B cell (primary cell): ENCODE data around the gene ZNF692. TPM values are rescaled to one million over a fixed set of nuclear protein-coding genes. Genes with fewer than 3 reads are reported as not detected.
"Not testable (repeated sequence)": the region's sequence is repeated elsewhere in the genome, so short reads cannot be mapped to it uniquely, and the experiment has no call there.

Experiments
- ATAC-seq: fragments of 200-7000 bp; cut with Tn5 transposase; one replicate; pipeline ENCODE4 v1.10.0; 2021; ENCODE audit warnings: low read depth, mild to moderate bottlenecking, moderate number of reproducible peaks, moderate library complexity
- CTCF ChIA-PET: fragments of 350-600 bp; sonication (Branson Sonifier 250); formaldehyde crosslinking; loops from one replicate; lab custom pipeline; 2021; ENCODE audit warnings: antibody characterized with exemption, inconsistent platforms; lab: Charles Lee
- POLR2A ChIA-PET: fragments of 350-600 bp; sonication (Branson Sonifier 250); formaldehyde crosslinking; loops from one replicate; lab custom pipeline; 2021; ENCODE audit warnings: antibody characterized with exemption; lab: Charles Lee
- DNase-seq: peaks from one replicate; pipeline ENCODE4 v3.0.0; 2013
- H2AFZ ChIP-seq: 2 replicates; pipeline ENCODE4 v1.6.1; 2012; ENCODE audit warnings: mild to moderate bottlenecking, low read depth, low read length; ENCODE audit not compliant: insufficient read depth, poor library complexity, severe bottlenecking
- H3K27ac ChIP-seq, 2 donors: 1 replicate in 1 of 2; 2 replicates in 1 of 2; pipeline ENCODE4 v1.5.1; 2012 to 2013; ENCODE audit warnings: low read length in 2 of 2, mild to moderate bottlenecking in 2 of 2, moderate library complexity in 1 of 2
- H3K27me3 ChIP-seq, 4 experiments: fragments of 200-600 bp in 1 of 4; sonication (generic) in 1 of 4; replicated peaks in 1 of 4; 1 replicate in 2 of 4; 2 replicates in 2 of 4; pipeline versions ENCODE4 v1.6.1 to v1.7.0; 2013 to 2016; ENCODE audit warnings: low read length in 3 of 4, mild to moderate bottlenecking in 2 of 4, mixed read lengths in 1 of 4, moderate library complexity in 1 of 4; ENCODE audit not compliant: insufficient read depth in 4 of 4, control insufficient read depth in 3 of 4; ENCODE audit errors: control extremely low read depth in 1 of 4
- H3K36me3 ChIP-seq, 2 experiments: replicated peaks in 1 of 2; 1 replicate in 1 of 2; 2 replicates in 1 of 2; pipeline versions ENCODE4 v1.6.1 to v1.7.1; 2013; ENCODE audit warnings: low read length in 1 of 2; ENCODE audit not compliant: insufficient read depth in 2 of 2, control insufficient read depth in 1 of 2; ENCODE audit errors: control extremely low read depth in 1 of 2, extremely low read depth in 1 of 2
- H3K4me1 ChIP-seq, 2 donors: fragments of 200-600 bp in 1 of 2; sonication (generic) in 1 of 2; 1 replicate in 1 of 2; 2 replicates in 1 of 2; pipeline versions ENCODE4 v1.5.1 to v1.6.1; 2013 to 2017; ENCODE audit warnings: low read length in 2 of 2; ENCODE audit not compliant: control insufficient read depth in 2 of 2, insufficient read depth in 2 of 2
- H3K4me2 ChIP-seq: replicated peaks from 2 replicates; pipeline ENCODE3; 2012; ENCODE audit warnings: mild to moderate bottlenecking, low read depth, low read length; ENCODE audit not compliant: poor library complexity, severe bottlenecking
- H3K4me3 ChIP-seq, 5 experiments: fragments of 200-600 bp in 1 of 5; sonication (generic) in 1 of 5; 1 replicate in 3 of 5; 2 replicates in 2 of 5; pipeline versions ENCODE4 v1.5.1 to v1.7.0; 2011 to 2016; ENCODE audit warnings: low read length in 4 of 5, mild to moderate bottlenecking in 4 of 5, low read depth in 2 of 5, control low read depth in 1 of 5, moderate library complexity in 1 of 5; ENCODE audit not compliant: insufficient read depth in 1 of 5; ENCODE audit errors: control extremely low read depth in 1 of 5, extremely low read depth in 1 of 5
- H3K79me2 ChIP-seq: fragments of 200-600 bp; sonication (generic); one replicate; pipeline ENCODE4 v1.6.0; 2016; ENCODE audit warnings: low read length; ENCODE audit not compliant: control insufficient read depth, insufficient read depth
- H3K9ac ChIP-seq: fragments of 200-600 bp; sonication (generic); 2 replicates; pipeline ENCODE4 v1.6.1; 2017; ENCODE audit warnings: mild to moderate bottlenecking, low read length, moderate library complexity
- H3K9me3 ChIP-seq, 3 donors: one replicate each; pipeline versions ENCODE4 v1.6.1 to v1.7.1; 2013; ENCODE audit warnings: low read length in 2 of 3; ENCODE audit not compliant: control insufficient read depth in 2 of 3, insufficient read depth in 1 of 3; ENCODE audit errors: control extremely low read depth in 1 of 3
- H4K20me1 ChIP-seq: 2 replicates; pipeline ENCODE4 v1.6.0; 2012; ENCODE audit warnings: mild to moderate bottlenecking, low read length; ENCODE audit not compliant: insufficient read depth, control insufficient read depth, poor library complexity, severe bottlenecking
- H3K27ac Mint-ChIP-seq: one replicate; pipeline ENCODE4 v1.8.0; 2021; ENCODE audit warnings: mixed read lengths
- H3K27me3 Mint-ChIP-seq: one replicate; pipeline ENCODE4 v1.8.0; 2021; ENCODE audit warnings: mixed read lengths
- H3K4me1 Mint-ChIP-seq: one replicate; pipeline ENCODE4 v1.8.0; 2021; ENCODE audit warnings: mixed read lengths
- H3K4me3 Mint-ChIP-seq: one replicate; pipeline ENCODE4 v1.8.0; 2021; ENCODE audit warnings: mixed read lengths
- H3K9me3 Mint-ChIP-seq: one replicate; pipeline ENCODE4 v1.8.0; 2022; ENCODE audit warnings: mixed read lengths; ENCODE audit not compliant: insufficient read depth
- CTCF ChIP-seq: fragments of 200-600 bp; IDR thresholded peaks from one replicate; pipeline ENCODE4 v1.8.0; 2022; ENCODE audit warnings: antibody characterized with exemption, mild to moderate bottlenecking
- EZH2 ChIP-seq: IDR thresholded peaks from 2 replicates; pipeline ENCODE4 v1.6.1; 2012; ENCODE audit warnings: borderline replicate concordance, low read depth, mild to moderate bottlenecking, moderate library complexity, low read length; ENCODE audit not compliant: insufficient read depth, poor library complexity, severe bottlenecking
- WGBS: methylation state at CpG from one replicate; pipeline ENCODE4 v1.1.5; 2013; ENCODE audit warnings: missing lambda C conversion rate; ENCODE audit not compliant: insufficient coverage; 5-methylcytosine and 5-hydroxymethylcytosine counted together
- intact Hi-C: fragments of 100-400 bp; cut with micrococcal nuclease; formaldehyde crosslinking; loops from one replicate; pipeline ENCODE4 v1.10.0; 2022
- polyA plus RNA-seq: library from polyadenylated mRNA; depleted of rRNA; stranded (reverse); fragments of >200 nt; gene quantifications from 2 replicates; pipeline ENCODE4 v1.2.3, GENCODE V29; 2012
- total RNA-seq, 2 donors: library from RNA; stranded (reverse); fragments of 120-200 nt in 1 of 2; gene quantifications; 1 replicate in 1 of 2; 2 replicates in 1 of 2; pipeline versions ENCODE4 v1.2.3 to v1.2.4, GENCODE V29; 2013 to 2022

Gene ZNF692
- total and polyA plus RNA-seq, 2 donors (not counting 1 experiment from before 2014, with no cell fraction given) = 56.9 to 157 TPM

GRCh38 chr1:248884632-248885295, 25.9 kb upstream of the ZNF692 start:
- no peaks in the 10 kb centered on the region for H4K20me1 ChIP-seq
- no peak overlapping the region for H2AFZ ChIP-seq
- H3K4me3 ChIP-seq = no peak overlapping the region
- no peak overlapping the region for H3K9ac ChIP-seq
- H3K4me2 ChIP-seq = no peak overlapping the region
- H3K9me3 ChIP-seq = no peaks in the 10 kb centered on the region
- no peaks in the 10 kb centered on the region for H3K79me2 ChIP-seq
- ATAC-seq (no peak), DNase-seq (no peak)
- H3K4me1 ChIP-seq = peaks cover 11 to 15% of the 10 kb centered on the region in 2 donors
- no peak overlapping the region for H3K27ac Mint-ChIP-seq
- no peaks in the 10 kb centered on the region for H3K9me3 Mint-ChIP-seq
- ChIA-PET POLR2A (no interaction called here), CTCF (interaction anchor here (1.1 kb wide), 1 partner anchor 266 kb away, joined by 3 read pairs; no protein-coding TSS in a partner anchor)
- no peak overlapping the region for H3K27ac ChIP-seq
- TF ChIP-seq CTCF (no peak), EZH2 (no peak)
- no peaks in the 10 kb centered on the region for H3K27me3 ChIP-seq
- peaks cover 22% of the 10 kb centered on the region for H3K4me1 Mint-ChIP-seq
- WGBS = no CpG with 5 or more reads among the region's 1 CpG
- no peak overlapping the region for H3K4me3 Mint-ChIP-seq
- H3K36me3 ChIP-seq = no peaks in the 10 kb centered on the region
- no peaks in the 10 kb centered on the region for H3K27me3 Mint-ChIP-seq
- intact Hi-C loops = no loop called here

GRCh38 chr1:248882427-248882826, 23.5 kb upstream of the ZNF692 start:
- H3K4me1 ChIP-seq = peaks cover 11 to 15% of the 10 kb centered on the region in 2 donors
- intact Hi-C loops, DNase-seq, H3K4me2 ChIP-seq, H3K27ac ChIP-seq, H3K27me3 Mint-ChIP-seq, H3K27me3 ChIP-seq, CTCF ChIA-PET, H2AFZ ChIP-seq, POLR2A ChIA-PET, H4K20me1 ChIP-seq, H3K4me3 ChIP-seq, H3K9me3 Mint-ChIP-seq, H3K36me3 ChIP-seq, H3K27ac Mint-ChIP-seq, H3K79me2 ChIP-seq, H3K9ac ChIP-seq, ATAC-seq, H3K9me3 ChIP-seq, H3K4me3 Mint-ChIP-seq: not testable (repeated sequence)
- WGBS = no CpG with 5 or more reads among the region's 7 CpGs
- peaks cover 22% of the 10 kb centered on the region for H3K4me1 Mint-ChIP-seq
